ENCODE data around the gene CALHM5.
"Not testable (repeated sequence)": the region's sequence is repeated elsewhere in the genome, so short reads cannot be mapped to it uniquely, and the experiment has no call there.

CALHM5 gene

GRCh38 chr6:116511424-116512110 lies at the start of gene CALHM5:
Gene CALHM5, plus strand, starts transcription at chr6:116511639. Its CDS starts 58 bp downstream, at chr6:116511697.
- no peak for DNase-seq

DNA sequence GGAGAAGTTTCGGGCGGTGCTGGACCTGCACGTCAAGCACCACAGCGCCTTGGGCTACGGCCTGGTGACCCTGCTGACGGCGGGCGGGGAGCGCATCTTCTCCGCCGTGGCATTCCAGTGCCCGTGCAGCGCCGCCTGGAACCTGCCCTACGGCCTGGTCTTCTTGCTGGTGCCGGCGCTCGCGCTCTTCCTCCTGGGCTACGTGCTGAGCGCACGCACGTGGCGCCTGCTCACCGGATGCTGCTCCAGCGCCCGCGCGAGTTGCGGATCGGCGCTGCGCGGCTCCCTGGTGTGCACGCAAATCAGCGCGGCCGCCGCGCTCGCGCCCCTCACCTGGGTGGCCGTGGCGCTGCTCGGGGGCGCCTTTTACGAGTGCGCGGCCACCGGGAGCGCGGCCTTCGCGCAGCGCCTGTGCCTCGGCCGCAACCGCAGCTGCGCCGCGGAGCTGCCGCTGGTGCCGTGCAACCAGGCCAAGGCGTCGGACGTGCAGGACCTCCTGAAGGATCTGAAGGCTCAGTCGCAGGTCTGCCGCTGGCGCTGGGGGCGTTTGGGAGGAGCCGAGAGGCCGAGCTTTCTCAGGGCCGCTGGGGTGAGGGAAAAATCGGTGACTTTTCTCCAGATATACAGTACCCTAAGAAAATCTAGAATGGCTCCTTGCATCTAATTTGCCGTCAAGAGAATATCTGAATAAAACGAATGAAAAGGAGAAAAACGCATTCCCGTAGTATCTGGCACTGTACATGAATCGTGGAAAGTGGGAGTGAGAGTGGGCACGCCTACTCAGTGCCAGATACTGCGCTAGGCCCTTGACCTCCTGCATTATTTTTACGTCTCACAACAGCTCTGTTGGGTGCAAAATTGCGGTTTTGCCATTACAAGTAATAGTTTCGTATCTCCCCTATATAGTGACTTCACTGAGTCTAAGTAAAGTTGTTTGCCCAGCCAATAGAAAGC lies 49.2 kb upstream of the CALHM5 start:
- no peak for DNase-seq

DNA sequence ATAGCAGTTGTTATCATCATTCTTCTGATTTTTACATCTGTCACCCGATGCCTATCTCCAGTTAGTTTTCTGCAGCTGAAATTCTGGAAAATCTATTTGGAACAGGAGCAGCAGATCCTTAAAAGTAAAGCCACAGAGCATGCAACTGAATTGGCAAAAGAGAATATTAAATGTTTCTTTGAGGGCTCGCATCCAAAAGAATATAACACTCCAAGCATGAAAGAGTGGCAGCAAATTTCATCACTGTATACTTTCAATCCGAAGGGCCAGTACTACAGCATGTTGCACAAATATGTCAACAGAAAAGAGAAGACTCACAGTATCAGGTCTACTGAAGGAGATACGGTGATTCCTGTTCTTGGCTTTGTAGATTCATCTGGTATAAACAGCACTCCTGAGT lies 48.1 kb upstream of the CALHM5 start:
- DNase-seq, result no peak

GRCh38 chr6:116465246-116465645 lies 46.2 kb upstream of the CALHM5 start:
- DNase-seq, result no peak

DNA sequence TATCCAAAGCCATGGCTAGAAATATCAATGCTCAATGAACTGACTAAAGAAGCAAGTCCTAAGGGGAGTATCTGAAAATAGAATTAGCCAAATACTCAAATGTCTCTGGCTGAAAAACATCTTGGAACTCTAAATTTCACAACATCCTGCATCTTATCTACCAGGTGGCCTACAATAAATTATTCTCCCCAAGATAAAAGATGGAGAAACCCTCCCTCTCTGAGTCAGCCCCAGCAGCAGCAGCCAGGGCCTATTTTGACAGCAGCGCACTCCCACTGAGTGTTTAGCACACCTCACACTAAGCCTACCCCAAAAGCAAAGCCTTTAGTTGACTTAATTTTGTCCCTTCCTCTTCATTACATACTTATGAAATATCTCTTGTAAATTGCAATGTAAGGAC lies 44.3 kb upstream of the CALHM5 start:
- no peak for DNase-seq

DNA sequence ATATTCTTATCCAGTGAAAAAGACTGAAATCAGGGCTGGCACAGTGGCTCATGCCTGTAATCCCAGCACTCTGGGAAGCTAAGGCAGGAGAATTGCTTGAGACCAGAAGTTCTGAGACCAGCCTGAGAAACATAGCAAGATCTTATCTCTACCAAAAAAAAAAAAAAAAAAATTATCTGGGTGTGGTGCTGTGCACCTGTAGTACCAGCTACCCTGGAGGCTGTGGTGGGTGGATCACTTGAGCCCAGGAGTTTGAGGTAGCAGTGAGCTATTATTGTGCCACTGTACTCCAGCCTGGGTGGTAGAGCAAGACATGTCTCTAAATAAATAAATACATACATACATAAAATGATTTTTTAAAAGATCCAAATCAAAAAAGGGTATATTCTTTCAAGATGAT lies 43.9 kb upstream of the CALHM5 start:
- DNase-seq, result no peak

DNA sequence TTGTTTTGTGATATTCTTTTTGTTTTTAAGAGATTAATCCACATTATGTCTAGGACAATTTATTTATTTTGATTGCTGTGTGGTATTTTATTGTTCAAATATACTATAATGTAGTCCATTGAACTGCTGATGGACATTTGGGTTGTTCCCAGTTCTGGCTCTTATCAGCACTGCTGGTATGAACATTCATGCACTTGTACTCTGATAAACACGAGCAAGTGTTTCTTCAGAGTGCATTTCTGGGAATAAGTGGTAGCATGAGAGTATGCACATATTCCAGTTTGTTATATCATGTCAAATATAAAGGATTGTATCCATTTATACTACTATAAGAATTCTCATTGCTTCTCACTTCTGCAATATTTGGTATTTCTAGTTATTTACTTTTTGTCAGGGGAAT lies 43.1 kb upstream of the CALHM5 start:
- DNase-seq, result no peak

DNA sequence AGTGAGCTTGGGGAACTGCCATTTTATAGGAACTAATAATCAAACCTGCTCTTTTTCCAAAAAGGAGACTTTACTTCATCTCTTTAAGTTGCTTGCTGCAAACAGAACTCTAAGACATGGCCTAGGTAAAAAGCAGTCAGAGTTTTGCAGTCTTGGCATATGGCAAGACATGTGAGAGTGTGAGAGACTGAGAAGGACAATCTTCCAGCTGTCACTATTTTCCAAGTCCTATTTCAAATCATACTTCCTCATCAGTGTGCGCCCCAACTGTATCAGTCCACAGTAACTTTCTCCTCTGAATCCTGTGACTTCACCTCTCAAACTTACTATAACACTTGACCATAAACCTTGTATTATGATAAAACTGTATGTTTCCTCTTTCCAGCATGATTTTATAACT lies 39.9 kb upstream of the CALHM5 start:
- no peak for DNase-seq

DNA sequence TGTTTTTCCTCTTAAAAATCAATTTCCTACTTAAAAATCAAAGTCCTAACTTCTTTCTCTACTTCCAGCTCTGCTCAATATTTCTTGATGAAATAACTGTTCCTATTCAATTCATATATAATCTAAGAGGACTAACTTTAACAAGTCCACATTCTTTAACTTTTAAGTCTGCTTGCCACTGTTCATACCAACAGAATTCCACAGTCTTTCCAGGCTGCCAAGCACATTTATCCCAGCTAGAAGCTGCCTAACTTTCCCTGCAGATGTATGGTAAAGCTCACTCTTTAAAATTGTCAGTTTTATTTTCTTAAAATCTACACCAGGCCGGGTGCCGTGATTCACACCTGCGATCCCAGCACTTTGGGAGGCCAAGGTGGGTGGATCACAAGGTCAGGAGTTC lies 38.7 kb upstream of the CALHM5 start:
- DNase-seq, result no peak

GRCh38 chr6:116475141-116475540 lies 36.3 kb upstream of the CALHM5 start:
- DNase-seq, result no peak

DNA sequence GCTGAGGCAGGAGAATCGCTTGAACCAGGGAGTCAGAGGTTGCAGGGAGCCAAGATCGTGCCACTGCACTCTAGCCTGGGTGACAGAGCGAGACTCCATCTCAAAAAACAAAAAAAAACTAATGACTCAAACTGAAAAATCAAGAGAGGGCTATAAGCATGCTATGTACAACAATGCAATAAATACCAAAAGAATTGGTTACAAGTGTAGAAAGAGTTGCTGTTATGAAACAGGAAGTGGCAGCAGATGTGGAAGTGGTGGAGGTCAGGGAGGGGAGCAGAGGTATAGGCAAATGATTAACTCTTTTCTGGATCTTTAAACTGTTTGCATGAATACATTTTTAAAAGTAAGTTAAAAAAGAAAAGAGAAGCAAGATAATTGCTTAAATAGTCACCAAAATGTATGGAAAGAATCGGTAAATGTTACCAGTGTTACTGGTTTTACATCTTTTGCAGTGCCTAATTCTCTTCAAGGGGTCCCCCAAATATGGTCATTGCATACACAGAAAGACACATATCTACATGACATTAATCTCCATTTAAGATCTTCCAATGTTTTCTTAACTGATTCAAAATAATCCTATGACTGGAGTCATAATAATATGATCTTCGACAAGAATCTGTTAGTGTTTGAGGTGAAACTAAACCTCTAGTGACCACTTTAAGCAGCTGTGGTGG lies 35.3 kb upstream of the CALHM5 start:
- no peak for DNase-seq

DNA sequence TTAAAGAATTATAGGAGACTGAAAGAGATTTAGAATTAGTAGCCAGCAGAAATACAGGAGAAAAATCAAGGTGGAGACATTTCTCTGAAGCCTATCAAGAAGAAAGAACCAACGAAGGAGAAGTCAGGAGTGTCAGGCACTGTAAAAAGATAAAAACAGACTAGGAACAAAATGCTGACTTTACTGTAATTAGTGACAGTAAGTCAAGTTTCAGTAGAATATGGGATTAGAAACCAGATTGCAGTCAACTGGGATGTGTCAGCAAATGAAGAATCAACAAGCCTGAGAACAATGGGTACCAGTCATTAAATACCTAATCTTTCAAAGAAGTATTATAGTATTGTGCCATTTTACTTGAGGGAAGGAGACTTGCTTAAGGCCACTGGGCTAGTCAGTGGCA lies 28.7 kb upstream of the CALHM5 start:
- DNase-seq, result no peak

DNA sequence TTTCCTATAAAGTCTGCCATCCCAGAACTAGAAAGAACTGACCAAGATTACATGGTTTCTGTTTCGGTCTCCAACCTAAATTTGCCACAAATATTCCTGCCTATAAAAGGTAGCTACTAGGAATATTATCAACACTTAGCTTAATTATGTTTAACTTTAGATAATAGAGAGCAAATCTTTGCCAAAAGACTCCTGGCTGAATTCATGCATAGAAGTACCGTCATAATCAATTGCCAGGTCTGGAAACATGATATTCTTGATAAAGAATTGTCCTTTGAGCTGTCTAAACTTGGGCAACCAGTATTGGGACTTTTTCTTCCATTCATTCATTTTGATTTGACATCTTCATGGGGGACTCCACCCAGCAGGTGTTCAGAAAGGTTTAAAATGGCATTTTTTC lies 27.8 kb upstream of the CALHM5 start:
- DNase-seq, result no peak

DNA sequence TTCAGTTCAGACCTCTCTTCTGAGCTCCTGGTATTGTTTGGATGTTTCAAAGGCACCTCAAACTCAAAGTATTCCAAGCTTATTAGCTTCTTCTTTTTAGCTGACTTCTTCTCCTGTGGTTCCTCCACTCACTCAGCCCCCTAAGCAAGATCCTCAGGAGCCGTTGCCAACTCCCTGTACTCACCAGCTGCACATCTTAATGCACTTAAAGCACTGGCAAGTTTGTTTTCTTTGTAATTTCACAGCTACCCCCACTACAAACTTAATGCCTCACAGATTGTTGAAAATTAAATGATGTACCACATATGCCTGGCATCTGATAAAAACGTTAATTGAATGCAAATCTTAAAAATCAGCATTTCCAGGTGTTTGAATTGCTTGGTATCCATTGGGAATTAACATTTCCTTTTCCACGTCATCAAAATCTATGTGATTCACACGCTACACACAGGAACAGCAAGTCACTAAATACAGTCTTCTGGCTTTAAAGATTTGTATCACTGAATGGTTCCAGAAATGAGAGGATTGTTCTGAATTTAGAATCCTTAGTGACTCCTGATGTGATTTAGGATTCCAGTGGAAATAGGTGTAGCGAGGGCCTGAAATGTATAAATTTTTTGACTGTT lies 25.8 kb upstream of the CALHM5 start:
- no peak for DNase-seq

- no peak for DNase-seq
Observed at GRCh38 chr6:116491610-116492330, 19.7 kb upstream of the CALHM5 start.

- no peak for DNase-seq
Observed at GRCh38 chr6:116492331-116493067, 18.9 kb upstream of the CALHM5 start.

DNA sequence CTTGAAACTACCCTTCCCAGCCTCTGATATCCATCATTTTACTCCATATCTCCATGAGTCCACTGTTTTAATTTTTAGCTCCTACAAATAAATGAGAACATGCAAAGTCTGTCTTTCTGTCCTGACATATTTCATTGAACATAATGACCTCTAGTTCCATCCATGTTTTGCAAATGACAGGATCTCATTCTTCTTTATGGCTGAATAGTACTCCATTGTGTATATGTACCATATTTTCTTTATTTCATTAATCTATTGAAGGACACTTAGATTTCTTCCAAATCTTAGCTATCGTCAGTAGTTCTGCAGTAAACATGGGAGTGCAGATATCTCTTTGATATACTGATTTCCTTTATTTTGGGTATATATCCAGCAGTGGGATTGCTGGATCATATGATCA lies 16.3 kb upstream of the CALHM5 start:
- not testable (repeated sequence) for DNase-seq

GRCh38 chr6:116497113-116497676 lies 14.2 kb upstream of the CALHM5 start:
- DNase-seq, result no peak

GRCh38 chr6:116500969-116501433 lies 10.4 kb upstream of the CALHM5 start:
- no peak for DNase-seq

GRCh38 chr6:116507324-116507723 lies 4.1 kb upstream of the CALHM5 start:
- DNase-seq, result no peak

- no peak for DNase-seq
Observed at GRCh38 chr6:116508527-116508926, 2.9 kb upstream of the CALHM5 start.
